A549 (cell line): ENCODE measurements around the gene VIPR2. TPM values are rescaled to one million over a fixed set of nuclear protein-coding genes. Genes with fewer than 3 reads are reported as not detected.

Experiments
- ATAC-seq, 2 experiments: fragments of 200-7000 bp in 1 of 2; fragments of >200 bp in 1 of 2; cut with Nextera tagmentation in 1 of 2; cut with Tn5 transposase in 1 of 2; 3 replicates each; pipeline versions ENCODE4 v1.8.0 to v1.9.1; 2018 to 2020; ENCODE audit warnings: mild to moderate bottlenecking in 1 of 2, moderate library complexity in 1 of 2
- CTCF ChIA-PET: fragments of 300-600 bp; sonication (Branson Sonifier 250); formaldehyde crosslinking; extraction: SDS; loops from one replicate; lab custom pipeline; 2021; ENCODE audit warnings: antibody characterized with exemption, inconsistent platforms; lab: Yijun Ruan, JAX
- POLR2A ChIA-PET: fragments of 350-600 bp; formaldehyde crosslinking; extraction: SDS; loops from one replicate; lab custom pipeline; 2021; ENCODE audit warnings: antibody characterized with exemption, inconsistent platforms; lab: Yijun Ruan, JAX
- DNase-seq, 2 experiments: peaks; one replicate each; pipeline versions ENCODE4 v3.0.0 to v3.0.0-alpha.2; 2011 to 2016; ENCODE audit warnings: low read depth in 1 of 2, low spot score in 1 of 2
- FAIRE-seq: peaks from 2 replicates; lab custom pipeline; 2011; peaks lifted over from hg19 to GRCh38; lab: Jason Lieb, UNC
- H3K27ac ChIP-seq, 2 experiments: fragments of >200 bp; sonication (Bioruptor Twin); formaldehyde crosslinking; 3 replicates each; pipeline ENCODE4 v1.5.1; 2016 to 2017
- H3K4me1 ChIP-seq: fragments of >200 bp; sonication (Bioruptor Twin); formaldehyde crosslinking; 3 replicates; pipeline ENCODE4 v1.6.1; 2016
- H3K4me2 ChIP-seq: fragments of >200 bp; sonication (Bioruptor Twin); formaldehyde crosslinking; 3 replicates; pipeline ENCODE4 v1.6.1; 2016
- H3K4me3 ChIP-seq: fragments of >200 bp; sonication (Bioruptor Twin); formaldehyde crosslinking; 3 replicates; pipeline ENCODE4 v1.5.1; 2016
- H3K9me3 ChIP-seq: fragments of >200 bp; sonication (Bioruptor Twin); formaldehyde crosslinking; 3 replicates; pipeline ENCODE4 v1.6.1; 2016
- ATOH8 ChIP-seq: fragments of 250-450 bp; sonication (Bioruptor Pico); IDR thresholded peaks from 2 replicates; pipeline ENCODE4 v1.5.0; 2020; ENCODE audit warnings: low read depth, mild to moderate bottlenecking, moderate library complexity
- BCL3 ChIP-seq: fragments of >200 bp; sonication (Bioruptor Twin); formaldehyde crosslinking; IDR thresholded peaks from 3 replicates; pipeline ENCODE4 v1.6.1; 2016
- CHD2 ChIP-seq: fragments of 150-350 bp; IDR thresholded peaks from 2 replicates; pipeline ENCODE4 v1.6.1; 2014; ENCODE audit warnings: low read length; ENCODE audit not compliant: partially characterized antibody
- CHD4 ChIP-seq: fragments of 200-600 bp; sonication (generic); IDR thresholded peaks from 2 replicates; pipeline ENCODE4 v1.6.1; 2016; ENCODE audit warnings: antibody characterized with exemption, mild to moderate bottlenecking, borderline replicate concordance
- EHF ChIP-seq: fragments of 250-450 bp; sonication (Bioruptor Pico); IDR thresholded peaks from 2 replicates; pipeline ENCODE4 v1.5.0; 2020; ENCODE audit warnings: mild to moderate bottlenecking
- ELK1 ChIP-seq: fragments of 150-350 bp; IDR thresholded peaks from 2 replicates; pipeline ENCODE4 v1.6.1; 2014; ENCODE audit warnings: low read depth, mild to moderate bottlenecking, low read length
- ESRRA ChIP-seq: fragments of 150-350 bp; IDR thresholded peaks from 2 replicates; pipeline ENCODE4 v1.6.1; 2014; ENCODE audit warnings: mild to moderate bottlenecking, low read length, borderline replicate concordance
- FOSB ChIP-seq: fragments of 250-450 bp; sonication (Bioruptor Pico); IDR thresholded peaks from 2 replicates; pipeline ENCODE4 v1.5.0; 2020; ENCODE audit warnings: mild to moderate bottlenecking, moderate library complexity
- HEYL ChIP-seq: fragments of 250-450 bp; sonication (Bioruptor Pico); IDR thresholded peaks from 2 replicates; pipeline ENCODE4 v1.8.0; 2021; ENCODE audit warnings: mild to moderate bottlenecking, moderate library complexity
- HOXB5 ChIP-seq: fragments of 250-450 bp; sonication (Bioruptor Pico); IDR thresholded peaks from 2 replicates; pipeline ENCODE4 v1.5.0; 2020; ENCODE audit warnings: mild to moderate bottlenecking, moderate library complexity
- JUNB ChIP-seq: fragments of >200 bp; sonication (Bioruptor Twin); formaldehyde crosslinking; IDR thresholded peaks from 2 replicates; pipeline ENCODE4 v1.6.1; 2016
- KDM1A ChIP-seq: fragments of 200-600 bp; sonication (generic); IDR thresholded peaks from 2 replicates; pipeline ENCODE4 v1.6.1; 2016; ENCODE audit warnings: low read depth, mild to moderate bottlenecking
- MAFK ChIP-seq: fragments of 450-650 bp; IDR thresholded peaks from 2 replicates; pipeline ENCODE4 v1.6.1; 2014; ENCODE audit not compliant: partially characterized antibody
- MAX ChIP-seq: IDR thresholded peaks from 2 replicates; pipeline ENCODE4 v1.6.1; 2012
- MAZ ChIP-seq: fragments of 150-350 bp; IDR thresholded peaks from 2 replicates; pipeline ENCODE4 v1.6.1; 2014; ENCODE audit warnings: antibody characterized with exemption, low read depth, low read length, borderline replicate concordance
- NFE2L2 ChIP-seq: fragments of 150-350 bp; conservative IDR thresholded peaks from 2 replicates; pipeline ENCODE4 v1.6.1; 2014; ENCODE audit warnings: low read length
- NR3C1 ChIP-seq: fragments of >200 bp; sonication (Bioruptor Twin); formaldehyde crosslinking; IDR thresholded peaks from 3 replicates; pipeline ENCODE4 v1.6.1; 2017
- PBX3 ChIP-seq: IDR thresholded peaks from 2 replicates; pipeline ENCODE4 v1.6.1; 2012
- PHF8 ChIP-seq: fragments of 200-600 bp; sonication (generic); IDR thresholded peaks from 2 replicates; pipeline ENCODE4 v1.6.1; 2016; ENCODE audit warnings: low read depth, mild to moderate bottlenecking, antibody characterized with exemption, moderate library complexity, borderline replicate concordance
- POLR2A ChIP-seq: IDR thresholded peaks from 2 replicates; pipeline ENCODE4 v1.6.1; 2012; ENCODE audit warnings: mild to moderate bottlenecking, low read length
- POLR2AphosphoS2 ChIP-seq: conservative IDR thresholded peaks from 2 replicates; pipeline ENCODE4 v1.6.1; 2012; ENCODE audit warnings: low read length, improper control_type of control experiment, inconsistent platforms
- RAD21 ChIP-seq, 2 experiments: fragments of >200 bp in 1 of 2; sonication (Bioruptor Twin) in 1 of 2; formaldehyde crosslinking in 1 of 2; IDR thresholded peaks in 1 of 2; conservative IDR thresholded peaks in 1 of 2; 2 replicates in 1 of 2; 3 replicates in 1 of 2; pipeline ENCODE4 v1.6.1; 2012 to 2018; ENCODE audit warnings: inconsistent platforms in 1 of 2
- RFX5 ChIP-seq: fragments of 450-650 bp; IDR thresholded peaks from 2 replicates; pipeline ENCODE4 v1.7.1; 2014; ENCODE audit warnings: antibody characterized with exemption, mild to moderate bottlenecking, moderate library complexity
- SREBF2 ChIP-seq: fragments of 450-650 bp; IDR thresholded peaks from 2 replicates; pipeline ENCODE4 v1.6.1; 2014; ENCODE audit warnings: mild to moderate bottlenecking, moderate library complexity
- TP53 ChIP-seq: fragments of 250-450 bp; sonication (Bioruptor Pico); IDR thresholded peaks from 2 replicates; pipeline ENCODE4 v1.5.0; 2021; ENCODE audit warnings: mild to moderate bottlenecking, moderate library complexity
- USF2 ChIP-seq: fragments of 450-650 bp; IDR thresholded peaks from 2 replicates; pipeline ENCODE4 v1.6.1; 2014; ENCODE audit warnings: antibody characterized with exemption
- ZFP36 ChIP-seq: fragments of 450-650 bp; IDR thresholded peaks from 2 replicates; pipeline ENCODE4 v1.6.1; 2014; ENCODE audit warnings: borderline replicate concordance; ENCODE audit not compliant: partially characterized antibody
- ZNF302 ChIP-seq: fragments of 250-450 bp; sonication (Bioruptor Pico); IDR thresholded peaks from 2 replicates; pipeline ENCODE4 v1.9.0; 2021; ENCODE audit warnings: inconsistent platforms, mild to moderate bottlenecking, moderate library complexity
- WGBS: methylation state at CpG from one replicate; pipeline ENCODE4 v1.1.6; 2017; ENCODE audit errors: missing lambda C conversion rate; 5-methylcytosine and 5-hydroxymethylcytosine counted together
- polyA plus RNA-seq, 4 experiments: library from polyadenylated mRNA; depleted of rRNA in 3 of 4; stranded (reverse); fragments of >200 nt; fragmentation: RNase III in 1 of 4; extraction: RNeasy Plus Mini Kit Qiagen cat#74134 plus additional on column Dnase treatment in 1 of 4; gene quantifications; 2 replicates in 3 of 4; 3 replicates in 1 of 4; pipeline ENCODE4 v1.2.3, GENCODE V29; 2011 to 2017

Gene VIPR2
- polyA plus RNA-seq, 2 of the 4 experiments (the other 2 are of a cell fraction): not detected

GRCh38 chr7:159118623-159119022 is 26.0 kb downstream of the VIPR2 start:
- FAIRE-seq: no peak
- CTCF ChIA-PET: no interaction called here
- no peak for TF ChIP-seq PHF8
- TF ChIP-seq HEYL: no peak
- no peak for TF ChIP-seq HOXB5 (CRISPR knock-in tag)
- no peak for TF ChIP-seq EHF (CRISPR knock-in tag)
- TF ChIP-seq POLR2AphosphoS2: no peak
- TF ChIP-seq ELK1: no peak
- TF ChIP-seq SREBF2: no peak
- TF ChIP-seq ZFP36: no peak
- TF ChIP-seq ATOH8 (CRISPR knock-in tag): no peak
- TF ChIP-seq JUNB: no peak
- TF ChIP-seq RFX5: no peak
- TF ChIP-seq NFE2L2: no peak
- TF ChIP-seq FOSB: no peak
- no peak for TF ChIP-seq TP53 (CRISPR knock-in tag)
- TF ChIP-seq ZNF302 (CRISPR knock-in tag): no peak
- no peak for TF ChIP-seq MAFK
- TF ChIP-seq ESRRA: no peak
- TF ChIP-seq MAZ: no peak
- no peak for TF ChIP-seq BCL3
- Histone ChIP-seq H3K9me3 (no peaks in the 10 kb centered on the region), H3K4me3 (no peak overlapping the region), H3K4me1 (no peaks in the 10 kb centered on the region), H3K4me2 (no peak overlapping the region), H3K27ac (no peak overlapping the region)
- 71% methylated on average over 10 of the region's 10 CpGs for WGBS
- POLR2A ChIA-PET: no interaction called here
- no peak for ATAC-seq
- DNase-seq: no peak

- no peak overlapping the region for H3K4me2 ChIP-seq
- CTCF ChIA-PET: no interaction called here
- POLR2A ChIA-PET: no interaction called here
- H3K4me3 ChIP-seq: no peak overlapping the region
- H3K9me3 ChIP-seq: no peaks in the 10 kb centered on the region
- DNase-seq (no peak), FAIRE-seq (no peak), ATAC-seq (no peak)
- 63% methylated on average over 13 of the region's 13 CpGs for whole genome bisulfite sequencing
- H3K27ac ChIP-seq: no peak overlapping the region
- TF ChIP-seq NR3C1 (no peak), KDM1A (no peak), FOSB (no peak), RAD21 (conservative IDR thresholded peaks at IDR 0.05 in 1 of 2, IDR thresholded peaks at IDR 0.05 in 1 of 2) (no peak), CHD4 (no peak), PBX3 (no peak), CHD2 (no peak), POLR2A (no peak), USF2 (no peak), MAZ (no peak), MAX (no peak)
- H3K4me1 ChIP-seq: no peaks in the 10 kb centered on the region
Measured at GRCh38 chr7:159118197-159118595, 26.5 kb downstream of the VIPR2 start.
